Neural cell (in vitro differentiated cells): ENCODE results near the gene POU2F3. TPM values are rescaled to one million over a fixed set of nuclear protein-coding genes. Genes with fewer than 3 reads are reported as not detected.
A peak's percentile ranks its signal among the peaks of the same experiment; 100 is the strongest.

Source experiments
- H2AFZ ChIP-seq: fragments of 200-600, 300-800 bp; sonication (generic), shearing (Covaris generic); 2 replicates; pipeline ENCODE4 v1.6.0; 2014; ENCODE audit warnings: low read depth, mild to moderate bottlenecking, antibody characterized with exemption, low read length, moderate library complexity
- H3F3A ChIP-seq: fragments of 200-600 bp; shearing (Covaris generic); 2 replicates; pipeline ENCODE4 v1.6.1; 2016; ENCODE audit warnings: mild to moderate bottlenecking, moderate library complexity, mixed read lengths, antibody characterized with exemption, low read length; ENCODE audit not compliant: insufficient read depth, poor library complexity, severe bottlenecking
- H3K27ac ChIP-seq: fragments of 200-600, 300-800 bp; sonication (generic), shearing (Covaris generic); 2 replicates; pipeline ENCODE4 v1.5.1; 2014; ENCODE audit warnings: mild to moderate bottlenecking, low read length, moderate library complexity
- H3K27me3 ChIP-seq: fragments of 300-800, 200-600 bp; sonication (generic), shearing (Covaris generic); 2 replicates; pipeline ENCODE4 v1.6.0; 2014; ENCODE audit warnings: mild to moderate bottlenecking, low read depth, low read length, moderate library complexity; ENCODE audit not compliant: insufficient read depth
- H3K36me3 ChIP-seq: fragments of 300-800, 200-600 bp; sonication (generic), shearing (Covaris generic); 2 replicates; pipeline ENCODE4 v1.5.1; 2014; ENCODE audit warnings: mild to moderate bottlenecking, antibody characterized with exemption, low read length, moderate library complexity; ENCODE audit not compliant: insufficient read depth
- H3K4me2 ChIP-seq: fragments of 300-800, 200-600 bp; sonication (generic), shearing (Covaris generic); 2 replicates; pipeline ENCODE4 v1.6.0; 2014; ENCODE audit warnings: mild to moderate bottlenecking, low read length
- H3K4me3 ChIP-seq: fragments of 300-800, 200-600 bp; sonication (generic), shearing (Covaris generic); 2 replicates; pipeline ENCODE4 v1.5.1; 2014; ENCODE audit warnings: mild to moderate bottlenecking, low read length, moderate library complexity
- H3K79me2 ChIP-seq: fragments of 200-600 bp; shearing (Covaris generic); replicated peaks from 2 replicates; pipeline ENCODE4 v1.6.0; 2014; ENCODE audit warnings: mild to moderate bottlenecking, low read length, moderate library complexity; ENCODE audit not compliant: insufficient read depth
- H3K9ac ChIP-seq: fragments of 300-800, 200-600 bp; sonication (generic), shearing (Covaris generic); 2 replicates; pipeline ENCODE4 v1.6.1; 2016; ENCODE audit warnings: mild to moderate bottlenecking, low read length, mixed read lengths
- H3K9me2 ChIP-seq: fragments of 200-600 bp; shearing (Covaris generic); 2 replicates; pipeline ENCODE4 v1.6.1; 2016; ENCODE audit warnings: mild to moderate bottlenecking, low read length, mixed read lengths; ENCODE audit not compliant: insufficient read depth
- H3K9me3 ChIP-seq: fragments of 200-600, 300-800 bp; sonication (generic), shearing (Covaris generic); 2 replicates; pipeline ENCODE4 v1.6.1; 2016; ENCODE audit warnings: mild to moderate bottlenecking, mixed run types, low read length, moderate library complexity, mixed read lengths
- H4K20me1 ChIP-seq: fragments of 200-600 bp; shearing (Covaris generic); 2 replicates; pipeline ENCODE4 v1.6.1; 2016; ENCODE audit warnings: mild to moderate bottlenecking, mixed run types; ENCODE audit not compliant: insufficient read depth
- EP300 ChIP-seq: fragments of 450-650 bp; conservative IDR thresholded peaks from 2 replicates; pipeline ENCODE4 v1.6.1; 2014; ENCODE audit warnings: antibody characterized with exemption, mild to moderate bottlenecking, moderate library complexity; ENCODE audit not compliant: poor library complexity, severe bottlenecking
- EZH2 ChIP-seq: fragments of 200-600, 300-800 bp; shearing (Covaris generic), sonication (generic); IDR thresholded peaks from 2 replicates; pipeline ENCODE4 v1.6.1; 2014; ENCODE audit warnings: antibody characterized with exemption, low read length, borderline replicate concordance, mild to moderate bottlenecking; ENCODE audit not compliant: insufficient read depth, poor library complexity, severe bottlenecking
- MXI1 ChIP-seq: fragments of 450-650 bp; conservative IDR thresholded peaks from 2 replicates; pipeline ENCODE4 v1.6.1; 2014; ENCODE audit warnings: antibody characterized with exemption, mild to moderate bottlenecking; ENCODE audit not compliant: poor library complexity, severe bottlenecking
- POLR2AphosphoS5 ChIP-seq: IDR thresholded peaks from 2 replicates; pipeline ENCODE4 v1.6.1; 2012
- RAD21 ChIP-seq: fragments of 450-650 bp; conservative IDR thresholded peaks from 2 replicates; pipeline ENCODE4 v1.6.1; 2014; ENCODE audit warnings: antibody characterized with exemption, mild to moderate bottlenecking, moderate library complexity
- REST ChIP-seq: IDR thresholded peaks from 2 replicates; pipeline ENCODE4 v1.6.1; 2012; ENCODE audit warnings: borderline replicate concordance
- SMC3 ChIP-seq: fragments of 450-650 bp; conservative IDR thresholded peaks from 2 replicates; pipeline ENCODE4 v1.6.1; 2014; ENCODE audit warnings: antibody characterized with exemption, mild to moderate bottlenecking, moderate library complexity; ENCODE audit not compliant: poor library complexity
- TAF1 ChIP-seq: IDR thresholded peaks from 2 replicates; pipeline ENCODE4 v1.6.1; 2012; ENCODE audit warnings: low read depth
- polyA plus RNA-seq: library from polyadenylated mRNA; depleted of rRNA; stranded (reverse); fragments of >200 nt; gene quantifications from 2 replicates; pipeline ENCODE4 v1.2.3, GENCODE V29; 2014
- TF ChIP-seq, protein P1 (sequence below): fragments of 450-650 bp; IDR thresholded peaks from 2 replicates; pipeline ENCODE4 v1.5.1; 2014; ENCODE audit warnings: antibody characterized with exemption, mild to moderate bottlenecking, moderate library complexity; ENCODE audit not compliant: poor library complexity, severe bottlenecking

The POU2F3 gene
- polyA plus RNA-seq, 1 donor from 2014 or later: not detected

DNA sequence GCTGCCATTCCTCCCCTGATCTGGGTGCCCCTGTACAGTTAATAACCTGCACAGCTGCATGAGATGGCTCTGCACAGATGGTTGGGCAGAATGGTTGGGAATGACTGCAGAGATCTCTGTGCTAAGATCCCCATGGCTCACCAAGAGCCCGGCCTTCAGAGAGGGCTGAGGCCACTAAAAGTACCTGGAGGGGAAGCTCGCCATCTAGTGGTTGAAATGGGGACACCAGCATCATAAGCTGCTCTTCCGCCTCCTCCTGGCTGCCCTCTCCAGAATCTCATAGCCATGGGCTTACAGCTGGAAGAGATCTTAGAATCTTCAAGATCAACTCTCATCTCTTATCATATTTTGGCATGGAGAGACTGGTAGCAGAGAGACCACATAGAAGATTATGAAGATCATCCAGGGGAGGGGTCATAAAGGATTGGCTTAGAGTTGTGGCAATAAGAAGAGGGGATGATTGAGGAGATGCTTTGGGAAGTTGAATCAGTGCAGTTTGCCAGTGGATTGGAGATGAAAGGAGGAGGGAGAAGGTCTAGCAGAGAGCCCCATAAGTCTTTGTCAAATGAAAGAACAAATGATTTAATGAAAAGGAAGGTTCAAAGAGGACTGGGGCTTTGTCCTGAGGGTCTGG lies 63.2 kb downstream of the POU2F3 start:
- H3K27me3 ChIP-seq: no peaks in the 10 kb centered on the region
- no peak overlapping the region for H3K9ac ChIP-seq
- H3F3A ChIP-seq: no peaks in the 10 kb centered on the region
- TF ChIP-seq RAD21: peak; percentile 54
- no peak for TF ChIP-seq EP300
- peak; percentile 63 for TF ChIP-seq SMC3
- TF ChIP-seq, protein P1, sequence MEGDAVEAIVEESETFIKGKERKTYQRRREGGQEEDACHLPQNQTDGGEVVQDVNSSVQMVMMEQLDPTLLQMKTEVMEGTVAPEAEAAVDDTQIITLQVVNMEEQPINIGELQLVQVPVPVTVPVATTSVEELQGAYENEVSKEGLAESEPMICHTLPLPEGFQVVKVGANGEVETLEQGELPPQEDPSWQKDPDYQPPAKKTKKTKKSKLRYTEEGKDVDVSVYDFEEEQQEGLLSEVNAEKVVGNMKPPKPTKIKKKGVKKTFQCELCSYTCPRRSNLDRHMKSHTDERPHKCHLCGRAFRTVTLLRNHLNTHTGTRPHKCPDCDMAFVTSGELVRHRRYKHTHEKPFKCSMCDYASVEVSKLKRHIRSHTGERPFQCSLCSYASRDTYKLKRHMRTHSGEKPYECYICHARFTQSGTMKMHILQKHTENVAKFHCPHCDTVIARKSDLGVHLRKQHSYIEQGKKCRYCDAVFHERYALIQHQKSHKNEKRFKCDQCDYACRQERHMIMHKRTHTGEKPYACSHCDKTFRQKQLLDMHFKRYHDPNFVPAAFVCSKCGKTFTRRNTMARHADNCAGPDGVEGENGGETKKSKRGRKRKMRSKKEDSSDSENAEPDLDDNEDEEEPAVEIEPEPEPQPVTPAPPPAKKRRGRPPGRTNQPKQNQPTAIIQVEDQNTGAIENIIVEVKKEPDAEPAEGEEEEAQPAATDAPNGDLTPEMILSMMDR: peak; percentile 71
- no peaks in the 10 kb centered on the region for H3K9me3 ChIP-seq
- no peaks in the 10 kb centered on the region for H3K36me3 ChIP-seq
- no peak overlapping the region for H3K4me3 ChIP-seq
- H2AFZ ChIP-seq: no peak overlapping the region
- H4K20me1 ChIP-seq: no peaks in the 10 kb centered on the region
- no peak overlapping the region for H3K4me2 ChIP-seq
- H3K27ac ChIP-seq: no peak overlapping the region
- H3K79me2 ChIP-seq: no peaks in the 10 kb centered on the region
- H3K9me2 ChIP-seq: no peaks in the 10 kb centered on the region

DNA sequence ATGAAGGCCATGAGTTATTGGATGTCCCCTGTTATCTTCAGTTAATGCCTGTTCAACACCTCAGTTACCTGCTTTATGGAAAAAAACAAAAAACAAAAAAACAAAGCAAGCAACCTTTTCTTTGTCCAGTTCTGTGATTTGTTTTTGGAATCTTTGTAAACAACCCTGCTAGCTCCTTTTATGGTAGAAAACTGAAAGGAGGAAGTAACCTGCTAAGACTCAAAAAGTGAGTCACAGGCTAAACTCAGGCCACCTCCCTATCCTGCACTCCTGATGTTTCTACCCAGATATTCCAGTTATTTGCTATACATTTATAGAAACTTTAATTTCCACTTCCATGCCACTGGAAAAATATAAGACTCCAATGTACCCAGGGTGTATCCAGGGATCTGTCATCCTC lies 64.6 kb downstream of the POU2F3 start:
- Histone ChIP-seq H3K27ac (no peak overlapping the region), H3K79me2 (no peaks in the 10 kb centered on the region), H3K4me2 (no peak overlapping the region), H3K9ac (no peak overlapping the region), H3K9me2 (no peaks in the 10 kb centered on the region), H3K27me3 (no peaks in the 10 kb centered on the region), H2AFZ (no peak overlapping the region), H3K9me3 (no peaks in the 10 kb centered on the region), H4K20me1 (no peaks in the 10 kb centered on the region), H3K36me3 (no peaks in the 10 kb centered on the region), H3K4me3 (no peak overlapping the region), H3F3A (no peaks in the 10 kb centered on the region)
- TF ChIP-seq MXI1 (no peak), POLR2AphosphoS5 (no peak), TAF1 (no peak), RAD21 (no peak), EZH2 (no peak), SMC3 (no peak), REST (no peak), EP300 (no peak)
- TF ChIP-seq, protein P1: no peak
